ENCODE results near the gene GOLGA2. TPM values are rescaled to one million over a fixed set of nuclear protein-coding genes. Genes with fewer than 3 reads are reported as not detected.

GOLGA2 gene
- total and polyA plus RNA-seq, 4 donors: 56.0 to 137 (median 89.7) TPM

GRCh38 chr9:128218172-128218517 lies 57.7 kb downstream of the GOLGA2 start:
- Histone ChIP-seq H3K4me1 (ENCODE audit: control insufficient read depth in 5 of 5, insufficient read depth in 5 of 5, low read length in 5 of 5) (peaks cover 0 to 12% (median 0%) of the 10 kb centered on the region in 5 donors), H3K4me3 (no peak overlapping the region)

GRCh38 chr9:128216781-128217553 lies 58.8 kb downstream of the GOLGA2 start:
- H3K27ac ChIP-seq (ENCODE audit: low read depth in 1 of 2, low read length in 1 of 2): no peak overlapping the region
- TF ChIP-seq CTCF (IDR thresholded peaks at IDR 0.05; ENCODE audit: control extremely low read depth, extremely low read depth): no peak
- ATAC-seq (ENCODE audit: insufficient read depth, low FRiP score) (no peak), DNase-seq (no peak)
- no peak overlapping the region for H3K4me3 ChIP-seq
- 83 to 92% methylated on average over 16 of the region's 16 CpGs for WGBS, 2 donors
- no peaks in the 10 kb centered on the region for H3K9me3 ChIP-seq (ENCODE audit: control insufficient read depth in 4 of 4, insufficient read depth in 3 of 4, low read length in 3 of 4)
- H3K4me1 ChIP-seq (ENCODE audit: control insufficient read depth in 5 of 5, insufficient read depth in 5 of 5, low read length in 5 of 5): peaks cover 0 to 12% (median 0%) of the 10 kb centered on the region in 5 donors
- no peaks in the 10 kb centered on the region for H3K27me3 ChIP-seq (ENCODE audit: control insufficient read depth in 3 of 3, insufficient read depth in 3 of 3, low read length in 2 of 3)
- peaks cover 0 to 3% (median 1%) of the 10 kb centered on the region in 4 donors for H3K36me3 ChIP-seq (ENCODE audit: control insufficient read depth in 4 of 4, insufficient read depth in 4 of 4, low read length in 4 of 4)
- H3K9ac ChIP-seq (ENCODE audit: insufficient read depth in 1 of 2, low read length in 2 of 2): no peak overlapping the region

More at GRCh38 chr9:128218172-128218517, 57.7 kb downstream of the GOLGA2 start:
- Histone ChIP-seq H3K9me3 (ENCODE audit: control insufficient read depth in 4 of 4, insufficient read depth in 3 of 4, low read length in 3 of 4) (no peaks in the 10 kb centered on the region), H3K27ac (ENCODE audit: low read depth in 1 of 2, low read length in 1 of 2) (no peak overlapping the region), H3K36me3 (ENCODE audit: control insufficient read depth in 4 of 4, insufficient read depth in 4 of 4, low read length in 4 of 4) (peaks cover 0 to 7% (median 2%) of the 10 kb centered on the region in 4 donors), H3K9ac (ENCODE audit: insufficient read depth in 1 of 2, low read length in 2 of 2) (no peak overlapping the region), H3K27me3 (ENCODE audit: control insufficient read depth in 3 of 3, insufficient read depth in 3 of 3, low read length in 2 of 3) (no peaks in the 10 kb centered on the region)
- no peak for ATAC-seq (ENCODE audit: insufficient read depth, low FRiP score)
- 59 to 71% methylated on average over 11 of the region's 11 CpGs for WGBS, 2 donors
- no peak for DNase-seq
- no peak for TF ChIP-seq CTCF (IDR thresholded peaks at IDR 0.05; ENCODE audit: control extremely low read depth, extremely low read depth)

- TF ChIP-seq CTCF (IDR thresholded peaks at IDR 0.05; ENCODE audit: control extremely low read depth, extremely low read depth): no peak
- 71 to 78% methylated on average over 10 of the region's 10 CpGs for WGBS, 2 donors
These were observed 60.1 kb downstream of the GOLGA2 start for GRCh38 chr9:128215491-128216409.

More at GRCh38 chr9:128215491-128216409, 60.1 kb downstream of the GOLGA2 start:
- Histone ChIP-seq H3K4me3 (no peak overlapping the region), H3K27ac (ENCODE audit: low read depth in 1 of 2, low read length in 1 of 2) (no peak overlapping the region), H3K9ac (ENCODE audit: insufficient read depth in 1 of 2, low read length in 2 of 2) (no peak overlapping the region), H3K36me3 (ENCODE audit: control insufficient read depth in 4 of 4, insufficient read depth in 4 of 4, low read length in 4 of 4) (peaks cover 0 to 3% (median 0%) of the 10 kb centered on the region in 4 donors), H3K4me1 (ENCODE audit: control insufficient read depth in 5 of 5, insufficient read depth in 5 of 5, low read length in 5 of 5) (peaks cover 0 to 12% (median 0%) of the 10 kb centered on the region in 5 donors), H3K27me3 (ENCODE audit: control insufficient read depth in 3 of 3, insufficient read depth in 3 of 3, low read length in 2 of 3) (no peaks in the 10 kb centered on the region), H3K9me3 (ENCODE audit: control insufficient read depth in 4 of 4, insufficient read depth in 3 of 4, low read length in 3 of 4) (no peaks in the 10 kb centered on the region)
- no peak for ATAC-seq (ENCODE audit: insufficient read depth, low FRiP score)
- DNase-seq: peak; percentile 31 to 41 (median 33)

All from lung (tissue), 12 donors.